Prostate gland (tissue), 2 donors: Measurements from ENCODE around the gene MLIP. TPM values are rescaled to one million over a fixed set of nuclear protein-coding genes. Genes with fewer than 3 reads are reported as not detected.

ENCODE experiments used
- DNase-seq: peaks from one replicate; pipeline ENCODE4 v3.0.0-alpha.2; 2019; ENCODE audit warnings: low spot score
- H3K27ac ChIP-seq, 2 donors: fragments of 200-600 bp; sonication (generic); 2 replicates each; pipeline ENCODE4 v1.5.1; 2017 to 2019
- H3K27me3 ChIP-seq: fragments of 200-600 bp; sonication (generic); replicated peaks from 2 replicates; pipeline ENCODE4 v1.5.1; 2019; ENCODE audit not compliant: insufficient read depth
- H3K36me3 ChIP-seq, 2 donors: fragments of 200-600 bp; sonication (generic); 1 replicate in 1 of 2; 2 replicates in 1 of 2; pipeline versions ENCODE4 v1.5.1 to v1.8.1; 2017 to 2019
- H3K4me1 ChIP-seq: fragments of 200-600 bp; sonication (generic); replicated peaks from 2 replicates; pipeline ENCODE4 v1.5.1; 2019
- H3K4me3 ChIP-seq, 2 donors: fragments of 200-600 bp; sonication (generic); 2 replicates each; pipeline ENCODE4 v1.5.1; 2017 to 2019
- H3K9me3 ChIP-seq: fragments of 200-600 bp; sonication (generic); 2 replicates; pipeline ENCODE4 v1.5.1; 2017
- POLR2A ChIP-seq: fragments of 450-650 bp; IDR thresholded peaks from one replicate; pipeline ENCODE4 v1.6.1; 2016; ENCODE audit warnings: antibody characterized with exemption, mild to moderate bottlenecking
- POLR2AphosphoS5 ChIP-seq: sonication (generic); formaldehyde crosslinking; IDR thresholded peaks from one replicate; pipeline ENCODE4 v1.6.1; 2017; ENCODE audit warnings: antibody characterized with exemption
- WGBS: methylation state at CpG from one replicate; pipeline ENCODE4 v1.1.5; 2018; 5-methylcytosine and 5-hydroxymethylcytosine counted together
- intact Hi-C: fragments of 100-400 bp; cut with DNase I; formaldehyde crosslinking; loops from one replicate; pipeline ENCODE4 v1.14.2; 2022
- total RNA-seq, 2 donors: library from RNA; depleted of rRNA; stranded (reverse); fragments of >200 nt; gene quantifications; one replicate each; pipeline ENCODE4 v1.1.0, GENCODE V29; 2016
- TF ChIP-seq, protein P1 (sequence below), 4 experiments: fragments of 200-600 bp in 2 of 4; fragments of 450-650 bp in 2 of 4; sonication (generic) in 2 of 4; IDR thresholded peaks; 1 replicate in 3 of 4; 2 replicates in 1 of 4; pipeline ENCODE4 v1.5.1; 2016 to 2019; ENCODE audit warnings: antibody characterized with exemption in 4 of 4, mild to moderate bottlenecking in 2 of 4, moderate library complexity in 2 of 4

Gene MLIP
- total RNA-seq, 2 donors from 2014 or later = 0.55 to 1.9 TPM

DNA sequence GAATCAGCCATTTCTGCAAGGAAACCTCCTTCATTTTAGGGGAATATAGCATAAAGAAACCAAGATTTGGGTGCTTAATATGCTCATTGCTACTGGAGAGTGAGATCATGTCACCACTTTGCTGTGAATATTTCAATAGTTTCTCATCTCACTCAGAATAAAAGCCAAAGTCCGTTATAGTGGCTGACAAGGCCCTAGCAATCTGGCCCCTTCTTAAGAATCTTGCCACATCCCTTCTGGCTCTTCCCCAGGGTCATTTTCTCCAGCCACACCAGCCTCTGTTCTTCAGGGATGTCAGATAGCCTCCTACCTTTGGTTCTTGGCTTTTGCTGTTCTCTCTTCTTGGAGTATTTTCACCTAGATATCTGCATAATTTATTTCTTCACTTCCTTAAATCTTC, 24.8 kb upstream of the MLIP start:
- Histone ChIP-seq H3K9me3 (no peaks in the 10 kb centered on the region), H3K27ac (no peak overlapping the region), H3K4me1 (no peaks in the 10 kb centered on the region), H3K36me3 (no peaks in the 10 kb centered on the region), H3K4me3 (no peak overlapping the region), H3K27me3 (no peaks in the 10 kb centered on the region)
- DNase-seq = no peak
- WGBS = 71% methylated on average over 1 of the region's 1 CpG
- TF ChIP-seq POLR2A (no peak), POLR2AphosphoS5 (no peak)
- TF ChIP-seq, protein P1, sequence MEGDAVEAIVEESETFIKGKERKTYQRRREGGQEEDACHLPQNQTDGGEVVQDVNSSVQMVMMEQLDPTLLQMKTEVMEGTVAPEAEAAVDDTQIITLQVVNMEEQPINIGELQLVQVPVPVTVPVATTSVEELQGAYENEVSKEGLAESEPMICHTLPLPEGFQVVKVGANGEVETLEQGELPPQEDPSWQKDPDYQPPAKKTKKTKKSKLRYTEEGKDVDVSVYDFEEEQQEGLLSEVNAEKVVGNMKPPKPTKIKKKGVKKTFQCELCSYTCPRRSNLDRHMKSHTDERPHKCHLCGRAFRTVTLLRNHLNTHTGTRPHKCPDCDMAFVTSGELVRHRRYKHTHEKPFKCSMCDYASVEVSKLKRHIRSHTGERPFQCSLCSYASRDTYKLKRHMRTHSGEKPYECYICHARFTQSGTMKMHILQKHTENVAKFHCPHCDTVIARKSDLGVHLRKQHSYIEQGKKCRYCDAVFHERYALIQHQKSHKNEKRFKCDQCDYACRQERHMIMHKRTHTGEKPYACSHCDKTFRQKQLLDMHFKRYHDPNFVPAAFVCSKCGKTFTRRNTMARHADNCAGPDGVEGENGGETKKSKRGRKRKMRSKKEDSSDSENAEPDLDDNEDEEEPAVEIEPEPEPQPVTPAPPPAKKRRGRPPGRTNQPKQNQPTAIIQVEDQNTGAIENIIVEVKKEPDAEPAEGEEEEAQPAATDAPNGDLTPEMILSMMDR (IDR thresholded peaks at IDR 0.05) = no peak
- intact Hi-C loops = no loop called here

DNA sequence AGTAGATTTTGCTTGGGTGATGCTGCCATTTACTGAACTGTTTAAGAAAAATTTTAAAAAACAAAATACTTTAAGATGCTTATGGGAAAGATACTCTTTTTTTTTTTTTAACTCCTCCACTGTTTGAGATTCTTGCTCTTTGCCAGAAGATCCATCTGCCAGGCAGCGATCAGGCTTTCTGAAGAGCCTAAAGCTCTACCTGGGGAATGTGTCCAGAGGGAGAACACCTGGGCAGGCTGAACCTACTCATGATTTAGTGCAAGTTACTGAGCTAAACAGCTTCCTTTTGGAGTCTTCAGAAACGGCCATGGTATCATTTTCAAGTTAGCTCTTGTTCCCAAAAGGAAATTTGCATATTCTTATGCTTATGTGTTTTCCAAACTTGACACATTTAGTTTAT, 23.5 kb upstream of the MLIP start:
- Histone ChIP-seq H3K9me3 (no peaks in the 10 kb centered on the region), H3K4me1 (no peaks in the 10 kb centered on the region), H3K27ac (no peak overlapping the region), H3K36me3 (no peaks in the 10 kb centered on the region), H3K27me3 (no peaks in the 10 kb centered on the region), H3K4me3 (no peak overlapping the region)
- DNase-seq = no peak
- 64% methylated on average over 2 of the region's 2 CpGs for WGBS
- TF ChIP-seq, protein P1 (IDR thresholded peaks at IDR 0.05) = no peak
- TF ChIP-seq POLR2A (no peak), POLR2AphosphoS5 (no peak)
- intact Hi-C loops = no loop called here

DNA sequence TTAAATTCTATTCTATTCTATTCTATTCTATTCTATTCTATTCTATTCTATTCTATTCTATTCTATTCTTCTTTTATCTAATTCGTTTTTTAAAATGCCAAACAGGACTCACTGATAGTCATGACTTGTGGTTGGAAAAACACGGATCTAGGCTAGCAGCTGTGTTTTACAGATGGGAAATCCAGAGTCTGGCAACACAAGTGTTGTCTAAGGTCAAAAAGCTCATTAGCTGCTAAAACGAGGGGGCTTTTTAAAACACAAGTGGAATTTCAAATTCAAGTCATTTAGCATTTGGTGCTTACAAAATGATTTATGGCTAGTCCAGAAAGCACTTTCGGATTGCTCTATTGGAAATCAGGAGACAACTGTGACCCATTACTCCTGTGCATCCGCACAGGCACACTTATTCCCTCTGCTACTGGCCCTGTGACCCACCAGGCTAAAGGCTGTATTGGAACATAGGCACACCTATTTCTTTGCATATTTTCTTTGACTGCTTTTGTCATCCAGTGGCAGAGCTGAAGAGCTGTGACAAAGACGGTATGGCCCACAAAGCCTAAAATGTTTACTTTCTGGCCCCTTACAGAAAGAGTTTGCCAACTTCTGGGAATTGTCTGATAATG, 17.8 kb upstream of the MLIP start:
- DNase-seq = no peak
- no peak for TF ChIP-seq POLR2A
- TF ChIP-seq, protein P1 (IDR thresholded peaks at IDR 0.05) = no peak
- TF ChIP-seq POLR2AphosphoS5 = no peak
- intact Hi-C loops = no loop called here
- no peaks in the 10 kb centered on the region for H3K27me3 ChIP-seq
- no peak overlapping the region for H3K4me3 ChIP-seq
- H3K36me3 ChIP-seq = no peaks in the 10 kb centered on the region
- 70% methylated on average over 6 of the region's 6 CpGs for WGBS
- H3K27ac ChIP-seq = no peak overlapping the region
- H3K9me3 ChIP-seq = no peaks in the 10 kb centered on the region
- H3K4me1 ChIP-seq = no peaks in the 10 kb centered on the region

DNA sequence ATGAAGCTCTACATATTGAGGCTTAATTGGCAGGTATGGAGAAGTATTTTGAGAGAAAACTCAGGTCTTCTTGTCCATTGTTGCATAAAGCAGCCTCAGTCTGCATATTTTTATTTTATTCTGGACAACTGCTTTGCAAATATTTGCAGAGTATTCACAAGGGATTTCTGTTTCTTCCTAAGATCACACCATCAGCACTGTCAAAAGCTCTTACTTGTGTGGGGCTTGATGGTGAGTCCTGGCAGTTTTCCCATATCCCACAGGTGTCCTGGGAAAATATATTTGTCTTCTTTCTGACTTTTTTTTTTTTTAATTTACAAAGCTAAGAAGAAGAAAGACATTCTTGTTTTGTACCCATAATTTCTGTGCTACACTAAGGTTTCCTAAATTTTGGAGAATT, 16.9 kb upstream of the MLIP start:
- intact Hi-C loops = no loop called here
- H3K4me3 ChIP-seq = no peak overlapping the region
- TF ChIP-seq POLR2AphosphoS5 = no peak
- TF ChIP-seq, protein P1 (IDR thresholded peaks at IDR 0.05) = no peak
- TF ChIP-seq POLR2A = no peak
- no peaks in the 10 kb centered on the region for H3K36me3 ChIP-seq
- no peaks in the 10 kb centered on the region for H3K27me3 ChIP-seq
- H3K4me1 ChIP-seq = no peaks in the 10 kb centered on the region
- no peak for DNase-seq
- H3K27ac ChIP-seq = no peak overlapping the region
- no peaks in the 10 kb centered on the region for H3K9me3 ChIP-seq

DNA sequence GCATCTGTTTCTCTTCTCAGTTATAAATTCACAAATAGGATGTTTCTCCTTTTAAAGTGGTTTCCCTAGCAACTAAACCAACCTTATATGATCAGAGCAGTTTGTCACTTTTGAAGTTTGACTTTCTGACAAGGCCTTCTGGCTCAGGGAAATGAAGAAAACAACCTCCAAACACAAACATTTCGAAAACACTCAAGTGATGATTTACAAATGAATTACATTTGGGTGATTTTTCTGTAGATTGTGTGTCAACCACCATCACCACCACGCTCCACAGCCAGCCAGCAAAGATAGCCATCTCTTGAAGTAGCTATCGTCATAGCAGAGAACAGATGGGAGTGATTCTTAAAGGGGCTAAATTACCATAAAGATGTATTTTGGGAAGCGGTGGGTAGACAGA, 16.5 kb upstream of the MLIP start:
- H3K4me1 ChIP-seq = no peaks in the 10 kb centered on the region
- no peak for DNase-seq
- H3K27me3 ChIP-seq = no peaks in the 10 kb centered on the region
- intact Hi-C loops = no loop called here
- TF ChIP-seq, protein P1 (IDR thresholded peaks at IDR 0.05) = no peak
- no peak for TF ChIP-seq POLR2AphosphoS5
- TF ChIP-seq POLR2A = no peak
- no peaks in the 10 kb centered on the region for H3K36me3 ChIP-seq
- 59% methylated on average over 4 of the region's 4 CpGs for WGBS
- no peak overlapping the region for H3K4me3 ChIP-seq
- H3K9me3 ChIP-seq = no peaks in the 10 kb centered on the region
- H3K27ac ChIP-seq = no peak overlapping the region
